ENCODE data around the gene ACTR1B.

- TF ChIP-seq POLR2A (IDR thresholded peaks at IDR 0.05; ENCODE audit: low read depth, low read length) (no peak), POLR2AphosphoS5 (IDR thresholded peaks at IDR 0.05; ENCODE audit: low read depth, low read length) (no peak), SPI1 (IDR thresholded peaks at IDR 0.05; ENCODE audit: low read depth, low read length) (no peak), TAF1 (IDR thresholded peaks at IDR 0.05; ENCODE audit: low read depth, low read length) (no peak), PAX5 (IDR thresholded peaks at IDR 0.05; ENCODE audit: insufficient read depth, low read length, severe bottlenecking) (no peak), POU2F2 (IDR thresholded peaks at IDR 0.05; ENCODE audit: low read depth, low read length) (no peak)
These were observed 14.5 kb upstream of the ACTR1B start for GRCh38 chr2:97678298-97678697.

All from GM12891 (cell line).